Upper lobe of left lung (tissue), 6 donors: ENCODE results near the gene RNF31. TPM values are rescaled to one million over a fixed set of nuclear protein-coding genes. Genes with fewer than 3 reads are reported as not detected.

Source experiments
- ATAC-seq, 2 donors: fragments of 200-7000 bp; cut with Tn5 transposase; one replicate each; pipeline ENCODE4 v1.9.1; 2022; ENCODE audit warnings: mild to moderate bottlenecking in 2 of 2, moderate library complexity in 2 of 2; ENCODE audit not compliant: low FRiP score in 2 of 2
- DNase-seq, 2 donors: peaks; one replicate each; pipeline ENCODE4 v3.0.0-alpha.2; 2019 to 2020
- H3K27ac ChIP-seq, 4 donors: fragments of 200-600 bp; sonication (generic); one replicate each; pipeline ENCODE4 v1.5.1; 2016 to 2019
- H3K27me3 ChIP-seq, 4 donors: fragments of 200-600 bp; sonication (generic); one replicate each; pipeline ENCODE4 v1.5.1; 2017 to 2019
- H3K36me3 ChIP-seq, 4 donors: fragments of 200-600 bp; sonication (generic); one replicate each; pipeline ENCODE4 v1.5.1; 2016 to 2019
- H3K4me1 ChIP-seq, 4 donors: fragments of 200-600 bp; sonication (generic); one replicate each; pipeline ENCODE4 v1.5.1; 2018 to 2019
- H3K4me3 ChIP-seq, 4 donors: fragments of 200-600 bp; sonication (generic); one replicate each; pipeline ENCODE4 v1.5.1; 2017 to 2019; ENCODE audit warnings: mild to moderate bottlenecking in 2 of 4, moderate library complexity in 1 of 4
- H3K9me3 ChIP-seq, 4 donors: fragments of 200-600 bp; sonication (generic); one replicate each; pipeline ENCODE4 v1.5.1; 2018 to 2019
- CTCF ChIP-seq, 6 experiments: fragments of 450-650 bp in 4 of 6; fragments of 200-600 bp in 2 of 6; sonication (generic) in 2 of 6; IDR thresholded peaks; one replicate each; pipeline ENCODE4 v1.5.1; 2016 to 2019; ENCODE audit warnings: antibody characterized with exemption in 6 of 6
- EP300 ChIP-seq, 4 donors: sonication (generic); formaldehyde crosslinking; IDR thresholded peaks; one replicate each; pipeline ENCODE4 v1.5.1; 2017; ENCODE audit warnings: antibody characterized with exemption in 4 of 4, control low read depth in 2 of 4
- POLR2A ChIP-seq, 4 donors: fragments of 450-650 bp; IDR thresholded peaks; one replicate each; pipeline ENCODE4 v1.5.1; 2016 to 2017; ENCODE audit warnings: antibody characterized with exemption in 4 of 4, mild to moderate bottlenecking in 2 of 4
- POLR2AphosphoS5 ChIP-seq, 2 donors: sonication (generic); formaldehyde crosslinking; IDR thresholded peaks; one replicate each; pipeline ENCODE4 v1.5.1; 2017; ENCODE audit warnings: antibody characterized with exemption in 2 of 2
- WGBS, 2 donors: methylation state at CpG; one replicate each; pipeline ENCODE4 v1.1.5; 2017 to 2018; 5-methylcytosine and 5-hydroxymethylcytosine counted together
- total RNA-seq, 6 donors: library from RNA; depleted of rRNA in 4 of 6; stranded (reverse); fragments of >200 nt in 4 of 6; gene quantifications; one replicate each; pipeline versions ENCODE4 v1.1.0 to v1.2.1, GENCODE V29; 2016 to 2021
- donor health status: DM: no; HTN: no; CAD: no; lungs with moderate emphysema.
- donor health status: DM: no; HTN: yes; CAD: no; lungs with severe emphysema.

Gene RNF31
- total RNA-seq, 6 donors from 2014 or later = 52.1 to 173 (median 63.9) TPM

GRCh38 chr14:24167469-24168114 lies 20.3 kb downstream of the RNF31 start:
- Histone ChIP-seq H3K27me3 (no peaks in the 10 kb centered on the region), H3K4me3 (no peak overlapping the region), H3K4me1 (peaks cover 18 to 41% (median 20%) of the 10 kb centered on the region in 4 donors), H3K27ac (peak overlapping the region in 2 of 4 donors; percentile 12 to 24), H3K9me3 (no peaks in the 10 kb centered on the region), H3K36me3 (peaks cover 35 to 85% (median 61%) of the 10 kb centered on the region in 4 donors)
- WGBS, 2 donors = 77 to 81% methylated on average over 3 of the region's 3 CpGs
- peak in 1 of 2 donors; percentile 41 for DNase-seq
- TF ChIP-seq EP300 (IDR thresholded peaks at IDR 0.05) = no peak
- TF ChIP-seq CTCF (IDR thresholded peaks at IDR 0.05) = no peak
- no peak for TF ChIP-seq POLR2A (IDR thresholded peaks at IDR 0.05)
- no peak for TF ChIP-seq POLR2AphosphoS5 (IDR thresholded peaks at IDR 0.05)
- ATAC-seq = no peak

- Histone ChIP-seq H3K4me3 (peak within 1 kb of the TSS in 3 of 4 donors; percentile 34 to 45 (median 43)), H3K9me3 (no peaks in the 10 kb centered on the region), H3K4me1 (peaks cover 0 to 10% (median 6%) of the 10 kb centered on the region in 4 donors), H3K27ac (peak within 1 kb of the TSS in 3 of 4 donors; percentile 10 to 52 (median 22)), H3K27me3 (no peaks in the 10 kb centered on the region), H3K36me3 (peaks cover 3 to 75% (median 44%) of the 10 kb centered on the region in 4 donors)
- ATAC-seq = peak; percentile 72 to 84
- DNase-seq = peak; percentile 84 to 91
- TF ChIP-seq POLR2A (IDR thresholded peaks at IDR 0.05) (peak in 1 of 4 donors; percentile 35), CTCF (IDR thresholded peaks at IDR 0.05) (no peak)
- 34 to 39% methylated on average over 27 to 54 of the region's 63 CpGs for WGBS, 2 donors
Observed at GRCh38 chr14:24171422-24172260, 24.3 kb downstream of the RNF31 start, which contains the start of gene REC8. Gene REC8, plus strand, starts transcription at chr14:24172080. Its CDS starts 473 bp downstream, at chr14:24172553.

- Histone ChIP-seq H3K4me1 (peaks cover 0 to 10% (median 6%) of the 10 kb centered on the region in 4 donors), H3K27me3 (no peaks in the 10 kb centered on the region), H3K9me3 (no peaks in the 10 kb centered on the region), H3K36me3 (peaks cover 0 to 75% (median 47%) of the 10 kb centered on the region in 4 donors), H3K4me3 (peak overlapping the region in 3 of 4 donors; percentile 34 to 45 (median 43)), H3K27ac (peak overlapping the region in 3 of 4 donors; percentile 10 to 52 (median 22))
- peak in 1 of 2 donors; percentile 85 for DNase-seq
- no peak for TF ChIP-seq POLR2A (IDR thresholded peaks at IDR 0.05)
- TF ChIP-seq POLR2AphosphoS5 (IDR thresholded peaks at IDR 0.05) = no peak
- no peak for TF ChIP-seq EP300 (IDR thresholded peaks at IDR 0.05)
- TF ChIP-seq CTCF (IDR thresholded peaks at IDR 0.05) = no peak
- no peak for ATAC-seq
- 55 to 64% methylated on average over 28 to 30 of the region's 30 CpGs for WGBS, 2 donors
Observed at GRCh38 chr14:24172261-24172860, 25.1 kb downstream of the RNF31 start.

GRCh38 chr14:24172871-24173281 lies 25.6 kb downstream of the RNF31 start:
- Histone ChIP-seq H3K27ac (no peak overlapping the region), H3K4me1 (peaks cover 0 to 10% (median 6%) of the 10 kb centered on the region in 4 donors), H3K9me3 (no peaks in the 10 kb centered on the region), H3K36me3 (peaks cover 0 to 75% (median 49%) of the 10 kb centered on the region in 4 donors), H3K4me3 (peak overlapping the region in 2 of 4 donors; percentile 43 to 45), H3K27me3 (no peaks in the 10 kb centered on the region)
- ATAC-seq (no peak), DNase-seq (peak in 1 of 2 donors; percentile 82)
- TF ChIP-seq CTCF (IDR thresholded peaks at IDR 0.05) (no peak), POLR2AphosphoS5 (IDR thresholded peaks at IDR 0.05) (no peak), EP300 (IDR thresholded peaks at IDR 0.05) (no peak), POLR2A (IDR thresholded peaks at IDR 0.05) (no peak)
- WGBS, 2 donors = 80 to 81% methylated on average over 18 to 20 of the region's 20 CpGs
